Kidney tubule cell (primary cell): ENCODE measurements around the gene VWC2L.

Experiments
- DNase-seq: peaks from one replicate; pipeline ENCODE4 v3.0.0-alpha.2; 2018; ENCODE audit warnings: low spot score

VWC2L gene

DNA sequence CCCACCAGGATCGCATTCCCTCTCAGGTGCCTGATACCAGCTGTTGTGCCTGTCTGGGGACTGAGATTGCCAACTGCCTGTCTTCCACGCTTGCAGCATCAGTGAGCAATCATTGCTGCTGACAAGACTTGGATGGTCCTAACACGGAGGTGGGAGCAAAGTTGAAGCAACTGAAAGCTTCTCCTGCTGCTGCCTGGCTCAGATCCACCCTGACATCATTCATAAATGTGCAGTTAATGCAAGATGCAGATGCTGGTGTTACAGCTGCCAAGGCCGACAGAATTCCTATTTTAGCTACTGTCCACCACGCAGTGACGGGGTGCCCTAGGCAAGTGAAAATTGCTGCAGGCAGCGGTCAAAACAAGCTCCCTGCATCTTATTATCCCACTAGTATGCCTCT is 131.4 kb downstream of the VWC2L start:
- DNase-seq, result no peak

DNA sequence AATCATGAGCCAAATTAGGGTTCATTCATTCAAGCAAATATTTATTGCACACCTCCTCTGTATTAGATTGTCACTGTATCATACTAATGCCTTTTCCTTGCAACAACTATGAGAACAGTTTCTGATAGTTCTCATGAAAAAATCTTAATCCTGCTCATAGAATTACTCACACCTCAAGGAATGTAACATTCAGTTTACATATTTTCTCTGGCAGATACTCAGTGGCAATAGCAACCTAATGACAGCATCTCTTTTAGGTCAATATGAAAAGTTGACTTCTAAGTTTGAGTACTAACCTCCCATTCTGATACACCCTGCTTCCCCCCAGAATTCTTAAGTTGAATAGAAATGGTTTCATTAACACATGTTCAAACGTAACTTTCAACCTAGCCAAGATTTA is 132.0 kb downstream of the VWC2L start:
- peak; percentile 57 for DNase-seq

DNA sequence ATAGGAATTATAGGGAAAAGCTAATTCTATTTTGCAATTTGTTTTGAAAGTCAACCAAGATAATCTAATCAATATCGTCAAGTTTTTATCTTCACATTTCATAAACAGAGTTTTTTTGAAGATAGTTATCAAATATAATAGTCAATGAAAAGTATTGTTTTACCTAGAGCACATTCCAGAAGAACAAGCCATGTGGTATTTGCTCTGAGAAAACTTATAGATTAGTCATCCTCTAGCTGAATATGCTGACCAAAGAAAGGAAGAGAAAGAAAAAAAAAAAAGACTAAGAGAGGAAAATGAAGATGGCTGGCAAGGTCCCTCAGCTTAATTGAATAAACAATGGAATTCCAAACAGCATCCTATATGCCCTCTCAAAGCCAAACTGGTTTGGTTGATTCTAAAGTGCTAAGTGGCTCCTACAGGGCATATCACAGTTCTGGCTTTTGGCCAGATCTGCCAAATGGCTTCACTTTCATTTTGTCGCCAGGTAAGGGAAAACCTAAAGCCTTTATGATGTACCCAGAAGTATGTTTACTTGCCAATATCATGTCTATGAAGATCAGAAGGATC is 132.6 kb downstream of the VWC2L start:
- DNase-seq, result peak; percentile 54

DNA sequence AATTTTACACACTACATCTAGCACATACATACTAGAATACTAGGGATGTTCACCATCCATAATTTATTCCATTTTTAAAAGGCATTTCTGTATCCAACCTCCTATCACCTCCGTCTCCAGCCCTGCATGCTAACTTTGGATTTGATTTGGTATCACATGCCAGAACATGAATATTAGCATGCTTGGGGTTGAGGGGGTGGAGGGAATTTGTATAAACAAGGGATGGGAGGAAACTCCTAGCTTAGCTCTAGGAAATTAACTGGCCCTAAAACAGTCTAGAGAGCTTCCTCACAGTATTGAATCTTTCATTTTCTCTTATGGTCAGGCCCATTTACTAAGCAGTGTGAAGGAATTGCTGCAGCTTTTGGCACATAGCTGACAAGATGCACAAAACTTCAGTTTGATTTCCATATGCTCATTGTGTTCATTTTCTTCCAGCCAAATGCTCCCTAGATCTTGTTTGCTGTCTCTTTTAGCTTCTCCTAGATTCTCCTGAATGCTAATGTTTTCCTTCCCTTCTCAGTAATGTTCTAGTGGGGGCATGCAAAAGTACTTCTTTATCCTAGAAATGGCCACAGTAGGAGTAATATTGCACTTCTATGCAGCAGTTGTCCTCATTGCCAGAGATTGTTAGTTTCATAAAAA is 135.2 kb downstream of the VWC2L start:
- no peak for DNase-seq

DNA sequence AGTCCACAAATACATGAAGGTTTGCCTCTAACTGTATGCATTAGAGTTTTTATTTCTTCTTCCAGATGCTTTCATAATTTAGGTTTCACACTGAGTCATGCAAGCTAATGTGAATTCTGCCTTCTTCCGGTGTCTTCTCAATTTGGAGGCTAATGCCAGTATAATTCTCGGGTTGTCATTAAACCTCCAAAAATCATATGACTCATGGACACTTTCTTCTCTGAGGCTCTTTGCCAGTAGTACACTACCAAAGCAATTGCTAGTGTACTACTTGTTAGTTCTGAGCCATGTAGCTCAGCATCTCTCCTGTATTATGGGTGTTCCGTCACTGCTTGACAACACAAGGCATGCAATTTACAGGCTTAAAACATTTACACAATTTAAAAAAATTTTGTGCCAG is 137.1 kb downstream of the VWC2L start:
- DNase-seq, result no peak

DNA sequence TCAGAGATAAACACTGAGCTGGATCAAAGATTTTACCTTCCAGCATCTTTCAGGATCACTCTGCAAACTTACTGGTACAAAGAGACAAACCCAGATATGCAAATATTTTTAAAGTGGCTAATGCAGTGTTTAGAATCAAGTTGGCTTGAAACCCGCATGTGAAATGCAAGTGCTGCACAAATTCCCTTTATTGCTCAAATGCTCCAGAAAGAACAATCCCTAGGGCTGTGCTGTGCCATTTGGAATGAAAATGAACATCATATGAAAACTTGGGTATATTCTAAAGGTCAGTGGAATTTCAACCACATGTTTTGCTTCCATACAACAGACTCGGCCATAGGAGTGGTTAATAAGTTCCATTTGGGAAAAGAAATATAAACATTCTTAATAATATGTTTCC is 139.1 kb downstream of the VWC2L start:
- DNase-seq, result no peak

DNA sequence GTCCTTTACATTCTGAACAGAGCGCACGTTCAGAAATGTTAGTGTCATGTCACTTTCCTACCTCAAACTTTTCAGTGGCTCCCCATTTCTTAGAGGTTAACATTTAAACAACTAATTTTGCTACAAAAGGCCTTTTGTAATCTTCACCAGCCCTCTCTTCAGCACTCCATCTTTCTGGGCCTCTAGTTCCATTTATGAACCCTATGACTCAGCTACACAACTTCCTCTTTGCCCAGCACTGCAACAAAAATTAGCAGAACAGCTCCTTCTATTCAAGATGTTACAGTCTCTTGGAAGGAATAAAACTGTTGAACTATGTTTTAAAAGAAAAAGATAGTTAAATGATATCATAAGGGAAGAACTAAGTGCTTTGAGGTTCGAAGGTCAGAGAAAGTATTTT is 139.9 kb downstream of the VWC2L start:
- DNase-seq, result no peak

DNA sequence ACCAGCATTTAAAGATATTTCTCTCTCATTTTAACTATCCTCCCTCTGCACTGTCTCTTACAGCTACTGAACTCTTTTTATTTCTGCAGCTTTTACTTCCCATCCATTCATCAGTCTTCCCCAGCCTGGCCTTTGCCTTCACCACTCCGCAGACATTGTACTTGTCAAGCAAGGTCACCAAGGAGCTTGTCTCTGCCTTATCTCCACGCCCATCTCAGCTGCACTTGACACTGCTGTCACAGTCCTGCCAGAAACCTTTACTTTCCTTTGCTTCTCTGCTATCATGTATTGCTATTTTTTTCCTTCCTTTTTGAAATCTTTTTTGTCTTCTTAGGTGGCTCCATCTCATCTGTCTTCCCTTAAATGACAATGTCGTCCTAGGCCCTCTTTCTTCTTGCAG is 147.0 kb downstream of the VWC2L start:
- DNase-seq, result no peak

DNA sequence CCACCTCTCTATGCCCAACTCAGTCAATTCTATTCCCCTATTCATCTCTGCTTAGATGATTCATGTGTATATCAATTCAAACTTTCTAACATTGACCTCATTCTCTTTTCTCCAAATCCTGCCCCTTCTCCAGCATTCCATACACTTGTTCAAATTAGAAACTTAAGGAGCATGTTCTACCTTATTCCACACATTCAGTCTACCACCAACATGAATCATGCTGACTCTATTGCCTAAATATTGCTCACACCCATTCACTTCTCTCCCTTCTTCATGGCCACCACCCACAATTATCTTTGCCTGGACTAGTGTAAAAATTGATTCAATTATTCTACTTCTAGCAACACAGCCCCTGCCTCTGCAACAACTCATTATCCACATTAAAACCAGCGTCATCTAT is 147.5 kb downstream of the VWC2L start:
- no peak for DNase-seq

DNA sequence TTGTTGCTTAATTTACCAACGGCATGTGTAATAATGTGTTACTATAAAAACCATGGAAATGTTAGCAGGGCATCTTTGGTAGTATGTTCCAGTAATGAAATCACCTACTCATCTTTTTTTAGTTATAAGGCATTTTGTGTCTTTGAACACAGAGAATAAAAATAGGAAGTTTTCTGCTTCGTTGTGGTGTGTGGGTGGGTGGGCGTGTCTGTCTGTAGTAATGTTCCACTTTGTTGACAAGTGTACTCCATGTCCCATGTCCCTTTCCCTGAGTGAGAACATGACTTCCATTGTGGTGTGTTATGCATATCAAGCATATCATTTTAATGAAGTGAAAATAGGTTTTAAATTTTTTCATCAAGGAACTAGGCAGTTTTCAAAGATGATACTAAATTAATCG is 149.3 kb downstream of the VWC2L start:
- DNase-seq, result no peak

DNA sequence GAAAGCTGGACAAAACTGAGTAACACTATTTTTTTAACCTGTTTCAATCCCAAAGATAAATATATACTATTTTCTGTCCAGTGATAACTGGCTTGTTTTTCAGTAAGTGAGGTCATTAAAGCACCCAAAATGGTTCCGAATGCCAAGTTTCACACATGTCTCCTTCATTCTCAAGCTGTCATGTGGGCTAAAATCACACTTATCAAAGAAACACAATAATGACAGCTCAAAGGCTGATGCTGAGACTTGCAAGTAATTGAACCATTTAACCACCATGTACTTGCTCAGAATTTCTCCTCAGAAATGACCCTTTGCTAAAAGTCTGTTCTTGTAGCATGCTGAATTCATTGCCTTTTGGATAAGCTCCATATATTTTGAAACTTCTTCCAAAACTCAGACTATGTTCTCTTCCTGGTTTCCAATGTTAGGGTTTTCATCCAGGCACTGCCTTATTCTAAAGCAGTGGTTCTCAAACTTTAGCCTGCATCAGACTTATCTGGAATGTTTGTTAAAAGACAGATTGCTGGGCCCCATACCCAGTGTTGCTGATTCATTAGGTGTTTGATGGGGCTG is 149.8 kb downstream of the VWC2L start:
- DNase-seq, result no peak

DNA sequence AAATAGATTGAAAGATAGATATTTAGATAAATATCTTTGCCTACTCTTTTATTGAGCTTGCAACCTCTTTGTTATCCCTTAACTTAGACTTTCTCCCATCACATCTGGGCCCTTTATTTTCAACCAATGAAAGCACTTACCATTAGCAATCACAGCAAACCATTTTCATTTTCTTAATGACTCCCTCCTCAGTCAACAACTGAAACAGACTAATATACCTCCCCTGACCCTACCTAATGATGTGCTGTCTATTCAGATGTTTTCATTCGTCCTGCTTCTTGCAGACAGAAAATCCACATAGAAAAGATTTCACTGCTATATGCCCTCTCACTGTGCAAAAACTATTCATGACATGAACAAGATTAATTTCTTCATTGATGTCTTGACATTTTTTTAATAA is 154.4 kb downstream of the VWC2L start:
- DNase-seq, result no peak

DNA sequence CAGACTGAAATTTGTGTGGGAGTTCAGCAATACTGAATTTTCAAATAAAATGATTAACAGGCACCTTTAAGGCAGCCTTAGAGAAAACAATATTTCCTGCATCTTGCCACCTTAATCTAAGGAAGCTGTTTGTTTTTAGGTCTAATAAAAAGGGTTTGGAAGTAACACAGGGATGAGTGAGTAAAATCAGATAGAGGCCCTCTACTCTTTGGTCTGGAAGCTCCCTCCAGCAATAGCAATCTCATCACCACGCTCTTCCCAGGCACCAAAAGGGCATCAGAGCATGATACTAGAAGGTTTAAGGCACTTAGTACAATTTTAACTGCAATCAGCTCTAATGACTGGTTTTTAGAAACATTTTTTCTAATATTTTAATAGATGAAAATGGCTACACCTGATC is 155.6 kb downstream of the VWC2L start:
- no peak for DNase-seq

DNA sequence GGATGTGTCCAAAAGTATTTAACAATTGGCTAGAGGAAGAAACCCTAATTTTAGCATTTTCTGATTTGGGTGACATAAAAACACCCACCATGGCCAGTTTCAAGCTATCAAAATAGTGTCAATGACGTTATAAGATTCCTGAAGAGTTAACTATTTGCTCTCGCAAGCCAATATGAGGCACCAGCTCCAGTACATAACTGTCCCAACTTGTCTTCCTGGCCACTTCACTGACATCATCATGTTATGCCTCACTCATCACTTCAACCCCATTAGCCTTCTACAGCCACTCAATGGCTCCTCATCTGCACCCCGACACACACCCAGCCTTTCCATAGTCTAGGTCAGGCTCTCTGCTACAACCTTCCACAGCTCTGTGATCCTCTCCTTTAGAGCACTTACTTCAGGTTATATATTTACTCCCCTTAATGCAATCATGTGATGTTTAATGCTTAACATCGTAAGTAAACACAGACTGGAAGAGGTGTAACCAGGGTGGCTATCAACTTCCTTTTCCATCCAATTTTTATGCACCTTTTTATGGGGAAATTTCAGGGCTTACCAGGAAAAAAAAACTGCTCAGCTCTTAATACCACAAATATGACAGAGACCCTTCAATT is 158.7 kb downstream of the VWC2L start:
- DNase-seq, result peak; percentile 24

DNA sequence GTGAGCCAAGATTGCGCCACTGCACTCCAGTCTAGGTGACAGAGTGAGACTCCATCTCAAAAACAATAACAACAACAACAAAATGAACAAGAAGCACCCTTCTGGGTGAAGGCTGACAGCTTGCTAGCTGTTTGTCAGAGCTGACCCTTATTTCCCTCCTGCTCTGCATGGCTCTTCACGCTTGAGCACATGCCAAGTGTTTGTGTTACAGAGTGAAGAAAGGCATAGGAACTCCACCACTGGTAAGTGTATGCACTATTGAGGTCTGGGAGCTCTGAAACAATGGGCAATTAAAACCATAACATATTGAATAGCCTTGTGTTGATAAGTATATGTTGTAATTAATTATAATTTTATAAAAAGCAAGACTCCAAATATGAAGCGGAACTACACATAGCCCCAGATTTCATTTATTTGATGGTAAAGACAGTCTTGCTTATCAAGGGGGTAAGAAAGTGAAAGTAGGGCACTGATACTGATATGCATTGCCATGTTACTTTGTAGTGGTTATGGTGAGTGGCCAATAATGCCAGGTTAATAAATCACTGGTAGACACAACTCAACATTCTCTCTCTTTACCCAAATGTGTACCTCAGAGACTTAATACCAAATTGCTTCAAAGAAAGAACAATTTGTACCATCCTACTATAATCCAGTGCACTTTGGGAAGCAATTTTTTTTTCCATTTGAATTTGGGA is 163.4 kb downstream of the VWC2L start:
- DNase-seq, result peak; percentile 33

DNA sequence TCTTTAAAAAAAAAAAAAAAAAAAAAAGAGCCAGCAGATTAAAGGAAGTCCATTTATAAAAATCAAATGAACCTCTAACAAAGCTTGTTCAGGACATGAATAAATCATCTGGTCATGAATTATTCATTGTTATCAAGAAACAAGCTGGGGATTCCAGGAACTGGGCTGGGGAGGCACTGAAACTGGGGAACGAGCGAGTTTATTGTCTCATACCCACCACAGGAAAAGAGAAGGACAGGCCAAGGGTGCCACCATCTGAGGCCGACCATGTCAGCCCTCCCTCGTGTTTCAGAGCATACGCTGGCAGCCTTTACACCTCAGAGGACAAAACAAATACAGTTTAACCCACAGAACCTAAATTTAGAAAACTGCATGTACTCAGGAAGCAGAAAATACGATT is 164.2 kb downstream of the VWC2L start:
- peak; percentile 13 for DNase-seq

DNA sequence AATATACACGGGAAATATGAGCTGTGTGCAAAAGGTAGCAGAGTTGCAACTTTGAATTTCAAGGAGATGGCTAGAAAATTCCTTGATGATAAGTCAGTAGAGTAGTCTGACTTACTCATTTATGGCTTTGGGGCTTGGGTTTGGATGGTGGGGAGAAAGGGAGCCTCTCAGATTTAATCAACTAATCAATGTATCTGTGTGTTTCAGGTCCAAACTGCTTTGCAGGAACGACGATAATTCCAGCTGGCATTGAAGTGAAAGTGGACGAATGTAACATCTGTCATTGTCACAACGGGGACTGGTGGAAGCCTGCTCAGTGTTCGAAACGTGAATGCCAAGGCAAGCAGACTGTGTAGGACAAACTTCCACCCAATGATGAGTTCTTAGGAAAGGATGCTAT is 164.6 kb downstream of the VWC2L start:
- DNase-seq, result peak; percentile 33

DNA sequence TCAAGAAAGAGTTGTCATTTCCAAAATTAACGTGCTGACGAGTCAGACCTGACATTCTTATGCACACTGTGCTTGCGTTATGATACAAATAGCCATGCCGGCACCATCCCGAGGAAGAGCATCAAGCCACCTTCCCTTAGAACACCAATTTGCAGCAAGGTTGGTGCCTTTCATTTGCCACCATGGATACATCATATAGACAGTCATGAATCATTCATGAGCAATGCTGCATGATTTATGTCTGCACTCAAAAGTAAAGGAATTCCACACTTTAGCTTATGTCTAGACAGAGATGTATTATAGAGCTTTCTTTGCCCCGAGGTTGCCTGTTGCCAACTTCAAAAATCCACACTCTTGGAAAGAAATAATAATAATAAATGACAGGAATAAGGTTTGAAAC is 166.9 kb downstream of the VWC2L start:
- DNase-seq, result peak; percentile 24

DNA sequence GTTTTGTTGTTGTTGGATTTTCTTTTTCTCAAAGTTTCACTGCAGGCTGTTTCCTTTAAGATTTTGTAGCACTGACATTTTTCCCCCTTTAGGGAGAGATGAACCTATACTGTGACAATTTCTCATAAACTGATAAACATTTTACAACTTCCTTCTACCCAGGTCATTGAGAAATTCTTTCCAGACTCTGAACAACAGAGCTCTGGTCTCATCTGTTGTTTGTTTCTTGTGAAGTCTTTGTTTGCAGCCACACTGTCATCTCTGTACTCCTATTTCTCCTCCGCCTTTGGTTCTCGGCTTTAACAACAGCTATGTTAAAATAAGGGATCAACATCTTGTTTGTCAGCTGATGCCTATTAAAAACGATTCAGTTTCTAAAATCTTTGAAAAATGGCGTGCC is 167.6 kb downstream of the VWC2L start:
- DNase-seq, result no peak

DNA sequence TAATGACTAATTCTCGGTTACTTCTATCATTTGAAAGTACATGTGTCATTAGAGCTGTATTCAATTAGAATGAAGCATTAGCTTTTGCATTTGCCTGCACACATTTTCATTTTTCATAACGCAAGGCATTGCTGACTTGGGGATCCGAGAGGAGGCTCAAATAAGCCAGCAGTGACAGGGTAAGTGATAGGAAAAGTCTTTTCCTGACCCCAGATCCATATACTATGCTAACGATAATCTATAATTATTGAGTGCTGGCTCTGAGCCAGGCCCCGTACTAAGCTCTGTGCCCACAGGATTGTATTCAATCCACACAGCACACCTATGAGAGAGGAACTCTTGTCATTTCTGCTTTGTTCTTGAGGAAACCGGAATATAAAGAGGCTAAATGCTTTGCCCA is 168.2 kb downstream of the VWC2L start:
- no peak for DNase-seq

DNA sequence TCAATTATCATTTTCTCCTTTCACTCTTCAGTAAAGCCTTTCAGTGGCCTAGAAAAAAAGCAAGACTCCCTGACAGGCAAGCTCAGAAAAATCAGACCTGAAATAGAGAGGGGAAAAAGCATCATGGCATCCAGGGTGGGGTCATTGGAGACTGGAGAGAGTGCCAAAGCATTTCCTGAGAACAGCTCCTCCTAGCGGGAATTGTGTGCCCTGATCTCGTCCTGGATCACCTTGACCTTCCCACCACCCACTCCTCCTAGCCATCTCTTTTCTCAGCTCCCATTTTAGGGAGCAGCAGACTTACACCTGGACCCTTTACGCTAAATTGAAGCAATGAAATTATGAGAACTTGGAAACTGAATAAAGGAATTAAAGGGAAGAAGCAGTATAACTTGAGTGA is 176.6 kb downstream of the VWC2L start:
- no peak for DNase-seq

DNA sequence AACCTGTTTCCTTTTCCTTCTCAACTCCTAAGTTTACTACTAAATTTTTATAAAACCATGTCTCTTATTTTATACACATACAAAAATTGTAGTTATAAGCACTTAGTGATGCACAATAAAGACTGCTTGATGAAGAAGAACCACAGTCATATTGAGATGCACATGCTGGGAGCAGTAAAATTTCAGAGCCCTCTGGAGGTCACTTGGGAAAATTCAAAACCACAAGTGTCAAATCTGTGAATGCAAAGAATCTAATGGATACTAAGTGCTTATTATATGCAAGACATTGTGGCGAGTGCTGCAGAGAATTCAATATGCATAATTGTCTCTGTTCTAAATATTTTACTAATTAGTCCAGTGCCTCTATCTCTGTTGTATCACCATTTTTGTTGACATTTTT is 180.5 kb downstream of the VWC2L start:
- DNase-seq, result no peak

DNA sequence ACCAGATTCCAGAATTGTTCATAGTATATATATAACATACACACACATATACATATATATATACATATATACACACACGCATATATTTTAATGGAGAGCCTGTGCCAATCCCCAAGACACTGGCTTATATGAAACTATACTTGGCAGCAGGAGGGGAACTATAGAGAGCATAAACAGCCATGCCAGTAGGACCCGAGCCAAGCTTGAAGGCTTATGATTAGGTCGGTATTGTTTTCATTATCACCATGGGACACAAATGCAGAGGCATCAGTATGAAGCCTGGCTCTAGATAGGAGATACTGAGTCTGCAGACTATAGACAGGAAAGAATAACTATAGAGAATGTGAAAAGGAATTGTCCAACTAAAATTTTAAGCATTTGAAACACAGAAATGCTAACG is 181.2 kb downstream of the VWC2L start:
- DNase-seq, result no peak
